ENCODE results near the gene PLN.

Gene PLN
- long read RNA-seq, result 0 reads

DNA sequence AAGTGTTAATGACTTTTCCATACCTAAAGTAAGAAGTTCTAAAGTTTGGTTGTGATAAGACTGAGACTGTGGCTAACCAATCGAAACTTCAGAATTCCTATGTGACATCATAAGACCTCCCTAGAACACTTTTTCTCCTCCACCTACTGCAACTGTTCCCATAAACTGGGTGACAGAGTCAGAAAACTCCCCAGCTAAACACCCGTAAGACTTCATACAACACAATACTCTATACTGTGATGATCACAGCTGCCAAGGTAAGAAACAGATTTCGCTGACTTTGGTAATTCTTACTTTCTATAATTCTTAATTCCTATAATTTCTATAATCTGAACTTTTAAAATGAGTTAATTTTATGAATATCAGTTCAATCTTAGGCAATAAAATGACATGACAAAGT lies at the start of gene PLN:
Gene PLN (plus strand): TSS at position 161 of the 400 bp plus-strand sequence. CDS start 10,626 bp downstream, outside the sequence.
- TF ChIP-seq, protein P1, sequence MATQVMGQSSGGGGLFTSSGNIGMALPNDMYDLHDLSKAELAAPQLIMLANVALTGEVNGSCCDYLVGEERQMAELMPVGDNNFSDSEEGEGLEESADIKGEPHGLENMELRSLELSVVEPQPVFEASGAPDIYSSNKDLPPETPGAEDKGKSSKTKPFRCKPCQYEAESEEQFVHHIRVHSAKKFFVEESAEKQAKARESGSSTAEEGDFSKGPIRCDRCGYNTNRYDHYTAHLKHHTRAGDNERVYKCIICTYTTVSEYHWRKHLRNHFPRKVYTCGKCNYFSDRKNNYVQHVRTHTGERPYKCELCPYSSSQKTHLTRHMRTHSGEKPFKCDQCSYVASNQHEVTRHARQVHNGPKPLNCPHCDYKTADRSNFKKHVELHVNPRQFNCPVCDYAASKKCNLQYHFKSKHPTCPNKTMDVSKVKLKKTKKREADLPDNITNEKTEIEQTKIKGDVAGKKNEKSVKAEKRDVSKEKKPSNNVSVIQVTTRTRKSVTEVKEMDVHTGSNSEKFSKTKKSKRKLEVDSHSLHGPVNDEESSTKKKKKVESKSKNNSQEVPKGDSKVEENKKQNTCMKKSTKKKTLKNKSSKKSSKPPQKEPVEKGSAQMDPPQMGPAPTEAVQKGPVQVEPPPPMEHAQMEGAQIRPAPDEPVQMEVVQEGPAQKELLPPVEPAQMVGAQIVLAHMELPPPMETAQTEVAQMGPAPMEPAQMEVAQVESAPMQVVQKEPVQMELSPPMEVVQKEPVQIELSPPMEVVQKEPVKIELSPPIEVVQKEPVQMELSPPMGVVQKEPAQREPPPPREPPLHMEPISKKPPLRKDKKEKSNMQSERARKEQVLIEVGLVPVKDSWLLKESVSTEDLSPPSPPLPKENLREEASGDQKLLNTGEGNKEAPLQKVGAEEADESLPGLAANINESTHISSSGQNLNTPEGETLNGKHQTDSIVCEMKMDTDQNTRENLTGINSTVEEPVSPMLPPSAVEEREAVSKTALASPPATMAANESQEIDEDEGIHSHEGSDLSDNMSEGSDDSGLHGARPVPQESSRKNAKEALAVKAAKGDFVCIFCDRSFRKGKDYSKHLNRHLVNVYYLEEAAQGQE (IDR thresholded peaks at IDR 0.05; ENCODE audit: insufficient replicate concordance, low read depth), result no peak
- no peak for TF ChIP-seq GABPA (IDR thresholded peaks at IDR 0.05; ENCODE audit: low read depth)
- no peak for TF ChIP-seq SPI1 (IDR thresholded peaks at IDR 0.05; ENCODE audit: borderline replicate concordance, low read depth)
- no peak for TF ChIP-seq POLR2AphosphoS5 (IDR thresholded peaks at IDR 0.05; ENCODE audit: low read depth)
- TF ChIP-seq, protein P2, sequence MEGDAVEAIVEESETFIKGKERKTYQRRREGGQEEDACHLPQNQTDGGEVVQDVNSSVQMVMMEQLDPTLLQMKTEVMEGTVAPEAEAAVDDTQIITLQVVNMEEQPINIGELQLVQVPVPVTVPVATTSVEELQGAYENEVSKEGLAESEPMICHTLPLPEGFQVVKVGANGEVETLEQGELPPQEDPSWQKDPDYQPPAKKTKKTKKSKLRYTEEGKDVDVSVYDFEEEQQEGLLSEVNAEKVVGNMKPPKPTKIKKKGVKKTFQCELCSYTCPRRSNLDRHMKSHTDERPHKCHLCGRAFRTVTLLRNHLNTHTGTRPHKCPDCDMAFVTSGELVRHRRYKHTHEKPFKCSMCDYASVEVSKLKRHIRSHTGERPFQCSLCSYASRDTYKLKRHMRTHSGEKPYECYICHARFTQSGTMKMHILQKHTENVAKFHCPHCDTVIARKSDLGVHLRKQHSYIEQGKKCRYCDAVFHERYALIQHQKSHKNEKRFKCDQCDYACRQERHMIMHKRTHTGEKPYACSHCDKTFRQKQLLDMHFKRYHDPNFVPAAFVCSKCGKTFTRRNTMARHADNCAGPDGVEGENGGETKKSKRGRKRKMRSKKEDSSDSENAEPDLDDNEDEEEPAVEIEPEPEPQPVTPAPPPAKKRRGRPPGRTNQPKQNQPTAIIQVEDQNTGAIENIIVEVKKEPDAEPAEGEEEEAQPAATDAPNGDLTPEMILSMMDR (IDR thresholded peaks at IDR 0.05; ENCODE audit: insufficient read depth, low read length), result no peak
- Histone ChIP-seq H3K27me3 (ENCODE audit: insufficient read depth, poor library complexity, severe bottlenecking) (no peaks in the 10 kb centered on the region), H3K4me3 (replicated peaks; ENCODE audit: insufficient read depth, low read length) (no peak within 1 kb of the TSS), H3K27ac (replicated peaks) (no peak within 1 kb of the TSS)
- no peak for DNase-seq (ENCODE audit: low read depth in 1 of 2, low spot score in 1 of 2)

DNA sequence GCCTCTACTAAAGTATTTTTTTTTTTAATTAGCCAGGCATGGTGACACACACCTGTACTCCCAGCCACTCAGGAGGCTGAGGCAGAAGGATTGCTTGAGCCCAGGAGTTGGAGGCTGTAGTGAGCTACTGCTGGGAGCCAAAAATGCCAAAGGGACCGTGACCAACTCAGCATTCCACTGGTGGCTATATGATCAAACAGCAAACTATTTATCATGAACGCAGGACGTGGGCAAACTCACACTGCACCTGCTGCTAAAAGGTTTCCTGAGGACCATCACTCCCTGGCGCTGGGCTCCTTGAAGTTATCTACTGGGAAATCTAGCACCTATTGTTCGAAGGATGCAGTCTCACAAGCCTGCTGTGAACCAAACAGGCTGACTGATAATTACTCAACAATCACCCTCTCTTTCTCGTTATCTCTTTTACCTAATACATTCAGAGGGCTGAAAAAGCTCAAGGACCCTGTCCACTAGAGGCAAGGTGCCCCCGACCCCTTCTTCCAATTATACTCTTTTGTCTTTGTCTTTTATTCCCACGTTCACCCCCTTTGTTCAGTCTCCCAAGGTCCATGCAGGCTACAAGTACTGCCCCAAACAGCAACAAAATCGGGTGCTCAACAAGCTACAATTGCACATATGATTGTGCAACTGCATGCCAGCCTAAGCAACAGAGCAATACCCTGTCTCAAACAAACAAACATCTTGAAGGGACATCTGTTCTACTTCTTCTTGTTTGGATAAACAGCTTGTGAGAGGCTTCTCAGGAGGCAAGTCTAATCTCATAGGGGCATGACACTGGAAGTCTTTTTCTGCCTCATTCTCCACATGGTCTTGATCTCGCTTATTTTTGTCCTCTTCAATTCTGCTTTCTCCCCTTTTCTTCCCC lies 47.7 kb upstream of the PLN start:
- no peaks in the 10 kb centered on the region for H3K27me3 ChIP-seq (ENCODE audit: insufficient read depth, poor library complexity, severe bottlenecking)
- H3K27ac ChIP-seq (replicated peaks), result no peak overlapping the region
- no peak for DNase-seq (ENCODE audit: low read depth in 1 of 2, low spot score in 1 of 2)
- no peak overlapping the region for H3K4me3 ChIP-seq (replicated peaks; ENCODE audit: insufficient read depth, low read length)
- no peak for TF ChIP-seq SPI1 (IDR thresholded peaks at IDR 0.05; ENCODE audit: borderline replicate concordance, low read depth)
- TF ChIP-seq GABPA (IDR thresholded peaks at IDR 0.05; ENCODE audit: low read depth), result no peak
- TF ChIP-seq, protein P1 (IDR thresholded peaks at IDR 0.05; ENCODE audit: insufficient replicate concordance, low read depth), result no peak
- TF ChIP-seq POLR2AphosphoS5 (IDR thresholded peaks at IDR 0.05; ENCODE audit: low read depth), result no peak
- TF ChIP-seq, protein P2 (IDR thresholded peaks at IDR 0.05; ENCODE audit: insufficient read depth, low read length), result no peak

GRCh38 chr6:118501099-118501498 lies 47.0 kb upstream of the PLN start:
- H3K4me3 ChIP-seq (replicated peaks; ENCODE audit: insufficient read depth, low read length), result no peak overlapping the region
- TF ChIP-seq, protein P2 (IDR thresholded peaks at IDR 0.05; ENCODE audit: insufficient read depth, low read length), result no peak
- TF ChIP-seq GABPA (IDR thresholded peaks at IDR 0.05; ENCODE audit: low read depth) (no peak), POLR2AphosphoS5 (IDR thresholded peaks at IDR 0.05; ENCODE audit: low read depth) (no peak), SPI1 (IDR thresholded peaks at IDR 0.05; ENCODE audit: borderline replicate concordance, low read depth) (no peak)
- TF ChIP-seq, protein P1 (IDR thresholded peaks at IDR 0.05; ENCODE audit: insufficient replicate concordance, low read depth), result no peak
- DNase-seq (ENCODE audit: low read depth in 1 of 2, low spot score in 1 of 2), result no peak
- no peaks in the 10 kb centered on the region for H3K27me3 ChIP-seq (ENCODE audit: insufficient read depth, poor library complexity, severe bottlenecking)
- H3K27ac ChIP-seq (replicated peaks), result no peak overlapping the region
